ENCODE results near the gene CAPN7.

The CAPN7 gene

GRCh38 chr3:15279205-15279604 lies 73.2 kb downstream of the CAPN7 start:
- no peak for DNase-seq

- DNase-seq = no peak
Observed at GRCh38 chr3:15279671-15280402, 73.8 kb downstream of the CAPN7 start.

- no peak for DNase-seq
Observed at GRCh38 chr3:15280853-15281532, 74.9 kb downstream of the CAPN7 start.

GRCh38 chr3:15281817-15282216 lies 75.8 kb downstream of the CAPN7 start:
- DNase-seq = no peak

GRCh38 chr3:15283702-15284101 lies 77.7 kb downstream of the CAPN7 start:
- no peak for DNase-seq

GRCh38 chr3:15284121-15284889 lies 78.3 kb downstream of the CAPN7 start:
- DNase-seq = peak; percentile 76 to 92

- DNase-seq = no peak
Observed at GRCh38 chr3:15286022-15286421, 80.0 kb downstream of the CAPN7 start.

- DNase-seq = no peak
Observed at GRCh38 chr3:15287565-15288330, 81.7 kb downstream of the CAPN7 start.

- no peak for DNase-seq
Observed at GRCh38 chr3:15288331-15289035, 82.4 kb downstream of the CAPN7 start.

GRCh38 chr3:15289661-15290060 lies 83.6 kb downstream of the CAPN7 start:
- no peak for DNase-seq

GRCh38 chr3:15290736-15291135 lies 84.7 kb downstream of the CAPN7 start:
- DNase-seq = no peak

GRCh38 chr3:15291589-15292541 lies 85.8 kb downstream of the CAPN7 start:
- no peak for DNase-seq

GRCh38 chr3:15292765-15293522 lies 86.9 kb downstream of the CAPN7 start:
- no peak for DNase-seq

GRCh38 chr3:15294929-15295328 lies 88.9 kb downstream of the CAPN7 start:
- DNase-seq = peak; percentile 16 to 58

GRCh38 chr3:15295506-15295905 lies 89.5 kb downstream of the CAPN7 start:
- peak in 1 of 2 experiments; percentile 38 for DNase-seq

GRCh38 chr3:15297608-15298350 lies 91.7 kb downstream of the CAPN7 start:
- no peak for DNase-seq

- no peak for DNase-seq
Observed at GRCh38 chr3:15298504-15298903, 92.5 kb downstream of the CAPN7 start.

- no peak for DNase-seq
Observed at GRCh38 chr3:15299036-15299435, 93.0 kb downstream of the CAPN7 start.

GRCh38 chr3:15300323-15301078 lies 94.5 kb downstream of the CAPN7 start:
- DNase-seq = no peak
